A673 (cell line): ENCODE results near the gene MAGI1. TPM values are rescaled to one million over a fixed set of nuclear protein-coding genes. Genes with fewer than 3 reads are reported as not detected.
A peak's percentile ranks its signal among the peaks of the same experiment; 100 is the strongest.

Experiments
- BruUV-seq: library from RNA; stranded (reverse); fragments of 400-500 nt; replicated peaks from 2 replicates; lab custom pipeline; 2021; lab: Mats Ljungman, UMichigan
- CTCF ChIA-PET: fragments of 300-600 bp; sonication (Branson Sonifier 250); formaldehyde crosslinking; loops from one replicate; lab custom pipeline; 2022; ENCODE audit warnings: antibody characterized with exemption; lab: Charles Lee
- POLR2A ChIA-PET: fragments of 300-600 bp; sonication (Branson Sonifier 250); formaldehyde crosslinking; loops from one replicate; lab custom pipeline; 2022; ENCODE audit warnings: antibody characterized with exemption; ENCODE audit not compliant: low non-redundant PET; lab: Charles Lee
- DNase-seq: peaks from one replicate; pipeline ENCODE4 v3.0.0-alpha.2; 2015; ENCODE audit warnings: low spot score
- H3K27ac ChIP-seq: fragments of 200-600 bp; sonication (generic); 2 replicates; pipeline ENCODE4 v1.5.1; 2016; ENCODE audit warnings: mixed run types, low read depth, mild to moderate bottlenecking, mixed read lengths, antibody characterized with exemption, low read length; ENCODE audit not compliant: poor library complexity, severe bottlenecking
- H3K27me3 ChIP-seq: fragments of 200-600 bp; sonication (generic); replicated peaks from 2 replicates; pipeline ENCODE4 v1.6.1; 2017; ENCODE audit warnings: mixed run types, low read depth, mild to moderate bottlenecking, mixed read lengths, antibody characterized with exemption, low read length; ENCODE audit not compliant: insufficient read depth, poor library complexity
- H3K36me3 ChIP-seq: fragments of 200-600 bp; sonication (generic); 2 replicates; pipeline ENCODE4 v1.6.1; 2016; ENCODE audit warnings: mixed run types, mild to moderate bottlenecking, mixed read lengths, antibody characterized with exemption, low read length; ENCODE audit not compliant: insufficient read depth, poor library complexity, severe bottlenecking
- H3K4me1 ChIP-seq: fragments of 200-600 bp; sonication (generic); 2 replicates; pipeline ENCODE4 v1.6.1; 2017; ENCODE audit warnings: mixed run types, mild to moderate bottlenecking, mixed read lengths, antibody characterized with exemption, low read length; ENCODE audit not compliant: insufficient read depth, poor library complexity, severe bottlenecking
- H3K4me3 ChIP-seq: fragments of 200-600 bp; sonication (generic); 2 replicates; pipeline ENCODE4 v1.5.1; 2016; ENCODE audit warnings: low read depth, mixed run types, mild to moderate bottlenecking, mixed read lengths, low read length; ENCODE audit not compliant: poor library complexity, severe bottlenecking
- H3K9me3 ChIP-seq: fragments of 200-600 bp; sonication (generic); 2 replicates; pipeline ENCODE4 v1.6.1; 2016; ENCODE audit warnings: mixed run types, low read depth, mild to moderate bottlenecking, mixed read lengths, antibody characterized with exemption, low read length; ENCODE audit not compliant: poor library complexity, severe bottlenecking
- CTCF ChIP-seq: fragments of 300-800, 200-600 bp; sonication (generic); conservative IDR thresholded peaks from 2 replicates; pipeline ENCODE4 v1.5.1; 2017; ENCODE audit warnings: low read depth, mild to moderate bottlenecking, antibody characterized with exemption, low read length, moderate library complexity, mixed read lengths
- EZH2 ChIP-seq: fragments of 200-600 bp; sonication (generic); IDR thresholded peaks from 2 replicates; pipeline ENCODE4 v1.6.1; 2017; ENCODE audit warnings: borderline replicate concordance, low read depth, mild to moderate bottlenecking, mixed read lengths, antibody characterized with exemption, low read length; ENCODE audit not compliant: poor library complexity, severe bottlenecking
- intact Hi-C: fragments of 100-400 bp; cut with micrococcal nuclease; formaldehyde crosslinking; loops from one replicate; pipeline ENCODE4 v1.10.0; 2022; ENCODE audit not compliant: unreplicated experiment
- total RNA-seq: library from RNA; stranded (reverse); gene quantifications from 2 replicates; pipeline ENCODE4 v1.2.3, GENCODE V29; 2021

Gene MAGI1
- total RNA-seq, 1 experiment from 2014 or later: 30.5 TPM

GRCh38 chr3:65964838-65965237 lies 73.9 kb downstream of the MAGI1 start:
- no peak overlapping the region for H3K4me3 ChIP-seq
- H3K36me3 ChIP-seq: no peaks in the 10 kb centered on the region
- CTCF ChIA-PET: no interaction called here
- H3K4me1 ChIP-seq: peaks cover 48% of the 10 kb centered on the region
- intact Hi-C loops: loop anchor here (5.0 kb wide), 1 partner anchor 72 kb away; the partner anchor contains the start of gene MAGI1
- no peak overlapping the region for H3K27ac ChIP-seq
- no peak for DNase-seq
- POLR2A ChIA-PET: no interaction called here
- H3K27me3 ChIP-seq: no peaks in the 10 kb centered on the region
- H3K9me3 ChIP-seq: no peaks in the 10 kb centered on the region
- TF ChIP-seq EZH2 (no peak), CTCF (no peak)
- BruUV-seq: no TSS peak

- H3K27me3 ChIP-seq: no peaks in the 10 kb centered on the region
- no peaks in the 10 kb centered on the region for H3K36me3 ChIP-seq
- ChIA-PET CTCF (no interaction called here), POLR2A (no interaction called here)
- intact Hi-C loops: no loop called here
- H3K9me3 ChIP-seq: no peaks in the 10 kb centered on the region
- peaks cover 40% of the 10 kb centered on the region for H3K4me1 ChIP-seq
- H3K27ac ChIP-seq: no peak overlapping the region
- no peak for TF ChIP-seq CTCF
- no peak for TF ChIP-seq EZH2
- no TSS peak for BruUV-seq
- peak; percentile 60 for DNase-seq
- no peak overlapping the region for H3K4me3 ChIP-seq
These were observed 74.7 kb downstream of the MAGI1 start for GRCh38 chr3:65963787-65964677.

- Histone ChIP-seq H3K4me1 (peaks cover 21% of the 10 kb centered on the region), H3K27ac (no peak overlapping the region), H3K4me3 (no peak overlapping the region), H3K36me3 (no peaks in the 10 kb centered on the region), H3K9me3 (no peaks in the 10 kb centered on the region), H3K27me3 (no peaks in the 10 kb centered on the region)
- POLR2A ChIA-PET: no interaction called here
- CTCF ChIA-PET: interaction anchor here (0.7 kb wide), 1 partner anchor 1433 kb away, joined by 6 read pairs; no protein-coding TSS in a partner anchor
- DNase-seq: no peak
- no TSS peak for BruUV-seq
- TF ChIP-seq CTCF (no peak), EZH2 (no peak)
- intact Hi-C loops: no loop called here
These were observed 77.0 kb downstream of the MAGI1 start for GRCh38 chr3:65961733-65962132.
